Kidney tubule cell (primary cell): Measurements from ENCODE around the gene N4BP3.
"Not testable (repeated sequence)": the region's sequence is repeated elsewhere in the genome, so short reads cannot be mapped to it uniquely, and the experiment has no call there.

ENCODE experiments used
- DNase-seq: peaks from one replicate; pipeline ENCODE4 v3.0.0-alpha.2; 2018; ENCODE audit warnings: low spot score

N4BP3 gene, protein sequence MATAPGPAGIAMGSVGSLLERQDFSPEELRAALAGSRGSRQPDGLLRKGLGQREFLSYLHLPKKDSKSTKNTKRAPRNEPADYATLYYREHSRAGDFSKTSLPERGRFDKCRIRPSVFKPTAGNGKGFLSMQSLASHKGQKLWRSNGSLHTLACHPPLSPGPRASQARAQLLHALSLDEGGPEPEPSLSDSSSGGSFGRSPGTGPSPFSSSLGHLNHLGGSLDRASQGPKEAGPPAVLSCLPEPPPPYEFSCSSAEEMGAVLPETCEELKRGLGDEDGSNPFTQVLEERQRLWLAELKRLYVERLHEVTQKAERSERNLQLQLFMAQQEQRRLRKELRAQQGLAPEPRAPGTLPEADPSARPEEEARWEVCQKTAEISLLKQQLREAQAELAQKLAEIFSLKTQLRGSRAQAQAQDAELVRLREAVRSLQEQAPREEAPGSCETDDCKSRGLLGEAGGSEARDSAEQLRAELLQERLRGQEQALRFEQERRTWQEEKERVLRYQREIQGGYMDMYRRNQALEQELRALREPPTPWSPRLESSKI

DNA sequence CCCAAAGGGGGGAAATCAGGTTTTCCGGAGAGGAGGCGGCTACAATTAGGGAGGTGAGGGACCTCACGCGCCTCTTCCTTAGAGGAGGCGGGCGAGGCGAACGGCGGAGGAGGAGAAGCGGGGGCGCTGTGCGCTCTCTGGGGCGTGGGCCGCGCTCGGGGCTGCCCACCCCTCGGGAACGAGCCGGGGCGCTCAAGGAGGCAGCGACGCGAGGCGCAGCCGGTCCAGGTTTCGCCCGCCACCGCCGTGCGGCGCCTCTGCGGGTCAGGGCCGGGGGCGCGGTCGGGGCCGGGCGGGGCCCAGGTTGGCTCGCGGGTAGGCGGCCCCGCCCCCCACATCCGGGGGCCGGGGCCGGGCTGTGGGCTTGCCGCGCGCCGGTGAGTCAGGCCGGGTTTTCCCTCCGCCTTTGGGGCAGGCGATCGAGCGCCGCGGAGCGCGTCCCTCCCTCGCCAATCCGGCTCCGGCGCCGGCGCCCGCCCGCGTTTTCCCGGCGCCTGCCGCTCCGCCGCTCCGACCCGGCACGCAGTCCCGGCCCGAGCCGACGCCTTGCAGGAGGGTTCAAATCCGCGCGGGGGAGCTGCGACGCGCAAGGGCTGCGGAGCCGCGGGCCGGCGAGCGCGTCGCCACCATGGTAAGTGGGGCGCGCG lies at the start of gene N4BP3:
N4BP3 (plus strand) TSS at position 392 of the 647 bp plus-strand sequence. CDS start 6,052 bp downstream, outside the sequence.
- peak; percentile 88 for DNase-seq

DNA sequence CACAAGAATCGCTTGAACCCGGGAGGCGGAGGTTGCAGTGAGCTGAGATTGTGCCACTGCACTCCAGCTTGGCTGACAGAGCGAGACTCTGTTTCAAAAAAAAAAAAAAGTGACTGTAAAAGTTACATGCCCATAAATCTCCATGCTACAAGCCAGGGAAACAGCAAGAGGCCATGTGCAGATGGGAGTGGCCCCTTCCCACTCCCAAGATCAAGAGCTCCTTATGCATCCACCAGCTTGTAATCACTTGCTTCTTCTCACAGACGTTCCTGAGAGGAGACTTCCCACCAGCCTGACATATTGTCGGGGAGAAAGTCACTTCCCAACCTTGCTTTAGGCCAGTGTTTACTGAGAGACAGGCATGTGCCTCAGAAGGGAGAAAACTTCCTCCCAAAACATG lies 45.6 kb upstream of the N4BP3 start:
- no peak for DNase-seq

DNA sequence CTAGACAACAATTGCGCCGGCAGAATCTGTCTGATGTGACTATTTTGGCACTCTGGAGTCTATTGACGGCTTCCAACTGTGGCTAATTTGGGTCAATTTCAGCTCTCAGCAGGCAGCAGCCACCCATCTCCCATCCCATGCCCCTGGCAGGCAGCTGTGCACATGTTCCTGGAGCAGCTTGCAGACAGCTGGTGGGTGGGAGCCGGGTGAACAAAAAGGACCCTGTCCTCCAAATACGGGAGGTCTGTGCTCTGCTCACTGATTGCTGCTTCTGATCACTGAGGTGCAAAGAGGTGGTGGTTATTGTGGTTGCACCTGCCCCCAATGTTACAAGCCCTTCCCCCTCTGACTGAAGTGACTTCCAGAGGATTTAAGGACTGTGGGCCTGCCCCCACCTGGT lies 45.0 kb upstream of the N4BP3 start:
- DNase-seq: no peak

DNA sequence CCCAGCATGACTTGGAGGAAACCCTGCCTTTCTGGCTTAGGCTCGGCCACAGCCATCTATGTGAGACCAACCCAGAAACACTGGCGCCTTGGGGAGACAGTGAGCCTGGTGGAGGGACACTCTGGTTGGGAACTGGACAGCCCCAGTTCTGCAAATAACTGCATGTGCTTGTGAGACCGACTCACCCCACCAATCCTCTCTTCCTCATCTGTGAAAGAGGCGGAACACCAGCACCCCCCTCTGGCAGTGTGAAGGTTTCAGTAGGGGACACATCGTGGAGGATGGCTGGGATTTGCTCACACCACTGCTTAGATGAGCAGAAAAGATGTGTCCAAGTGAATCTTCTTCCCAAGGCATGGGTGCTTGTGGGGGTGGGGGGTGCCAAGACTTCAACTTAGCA lies 43.4 kb upstream of the N4BP3 start:
- DNase-seq: peak; percentile 18

DNA sequence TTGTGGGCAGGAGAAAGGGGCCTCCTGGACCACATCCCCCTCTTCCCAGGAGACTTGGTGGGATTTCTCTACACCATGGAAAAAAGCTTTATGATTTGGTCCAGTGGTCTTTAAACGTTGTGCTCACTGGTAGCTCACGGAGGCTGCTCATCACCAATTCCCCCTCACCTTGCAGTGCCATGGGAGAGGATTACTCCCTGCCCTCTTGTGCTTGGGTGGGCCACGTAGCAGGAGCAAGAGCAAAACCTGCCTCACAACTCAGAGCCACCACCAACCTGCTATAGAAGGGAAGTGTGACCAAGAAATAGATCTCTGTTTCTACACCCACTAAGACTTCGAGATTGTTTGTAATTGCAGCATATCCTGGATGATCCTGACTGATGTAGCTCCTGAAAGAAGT lies 42.2 kb upstream of the N4BP3 start:
- no peak for DNase-seq

DNA sequence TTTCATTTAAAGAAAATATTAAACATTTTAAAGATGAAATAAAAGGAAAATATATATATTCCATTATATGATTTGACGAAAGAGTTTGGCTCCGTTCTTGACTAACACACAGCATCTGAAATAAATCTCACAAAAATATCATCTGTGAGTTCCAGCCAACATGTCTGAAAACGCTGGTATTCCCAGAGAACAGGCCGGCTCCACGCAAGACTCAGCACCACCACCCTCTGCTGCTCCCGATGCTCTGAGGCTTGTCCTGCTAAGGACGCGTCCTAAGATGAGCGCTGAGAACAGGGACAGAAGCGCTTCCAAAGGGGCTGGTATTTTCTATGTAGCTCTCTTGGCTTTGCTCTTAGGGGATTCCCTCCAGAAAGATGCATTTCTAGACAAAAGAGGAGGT lies 40.6 kb upstream of the N4BP3 start:
- DNase-seq: no peak

DNA sequence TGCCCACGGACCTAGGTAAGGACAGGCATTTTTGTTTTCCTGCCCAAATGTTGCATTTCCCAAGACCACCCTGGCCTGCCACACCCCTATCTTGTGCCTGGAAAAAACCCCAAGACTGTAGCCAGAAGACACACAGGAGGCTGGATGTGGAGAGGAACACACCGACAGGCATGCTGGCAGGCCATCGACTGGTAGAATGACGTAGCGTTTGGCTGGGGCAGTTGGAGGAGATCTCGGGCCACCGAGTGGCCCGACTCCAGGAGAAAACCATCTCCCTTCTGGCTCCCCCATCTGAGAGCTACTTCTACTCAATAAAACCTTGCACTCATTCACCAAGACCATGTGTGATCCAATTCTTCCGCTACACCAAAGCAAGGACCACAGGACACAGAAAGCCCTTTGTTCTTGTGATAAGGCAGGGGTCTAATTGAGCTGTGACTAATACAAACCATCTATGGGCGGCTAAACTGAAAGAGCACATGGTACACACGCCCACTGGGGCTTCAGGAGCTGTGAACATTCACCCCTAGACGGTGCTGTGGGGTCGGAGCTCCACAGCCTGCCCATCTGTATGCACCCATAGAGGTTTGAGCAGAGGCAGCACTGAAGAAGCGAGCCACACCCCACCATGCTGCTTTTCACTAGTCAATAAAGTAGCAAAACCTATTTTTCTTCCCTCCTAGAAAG lies 38.9 kb upstream of the N4BP3 start:
- DNase-seq: no peak

DNA sequence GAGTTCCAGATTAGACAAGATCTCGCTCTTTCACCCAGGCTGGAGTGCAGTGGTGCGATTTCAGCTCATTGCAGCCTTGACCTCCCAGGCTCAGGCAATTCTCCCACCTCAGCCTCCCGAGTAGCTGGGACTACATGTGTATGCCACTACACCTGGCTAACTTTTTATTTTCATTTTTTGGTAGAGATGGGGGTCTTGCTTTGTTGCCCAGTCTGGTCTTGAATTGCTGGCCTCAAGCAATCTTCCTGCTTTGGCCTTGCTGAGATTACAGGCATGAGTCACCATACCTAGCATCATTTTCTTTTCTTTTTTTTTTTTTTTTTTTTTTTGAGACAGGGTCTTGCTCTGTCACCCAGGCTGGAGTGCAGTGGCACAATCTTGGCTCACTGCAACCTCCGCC lies 36.4 kb upstream of the N4BP3 start:
- not testable (repeated sequence) for DNase-seq

DNA sequence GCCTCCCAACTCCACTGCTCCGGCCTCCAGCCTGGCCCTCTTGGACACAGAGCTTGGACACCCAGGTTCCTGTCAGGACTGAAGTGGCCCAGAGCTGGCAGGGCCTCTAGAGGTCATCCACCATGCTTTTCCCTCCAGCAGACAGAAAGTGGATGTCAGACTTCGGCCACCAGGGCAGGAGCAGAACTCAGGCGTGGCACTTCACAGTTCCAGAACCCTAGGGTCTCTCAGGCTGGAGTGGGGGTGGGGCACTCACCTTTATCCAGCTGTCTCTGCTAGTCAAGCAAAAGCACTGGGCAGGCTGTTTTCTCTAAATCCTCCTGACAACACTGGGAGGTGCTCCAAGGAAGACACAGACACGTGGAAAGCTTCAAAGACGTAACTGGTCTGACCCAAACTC lies 35.6 kb upstream of the N4BP3 start:
- DNase-seq: no peak

DNA sequence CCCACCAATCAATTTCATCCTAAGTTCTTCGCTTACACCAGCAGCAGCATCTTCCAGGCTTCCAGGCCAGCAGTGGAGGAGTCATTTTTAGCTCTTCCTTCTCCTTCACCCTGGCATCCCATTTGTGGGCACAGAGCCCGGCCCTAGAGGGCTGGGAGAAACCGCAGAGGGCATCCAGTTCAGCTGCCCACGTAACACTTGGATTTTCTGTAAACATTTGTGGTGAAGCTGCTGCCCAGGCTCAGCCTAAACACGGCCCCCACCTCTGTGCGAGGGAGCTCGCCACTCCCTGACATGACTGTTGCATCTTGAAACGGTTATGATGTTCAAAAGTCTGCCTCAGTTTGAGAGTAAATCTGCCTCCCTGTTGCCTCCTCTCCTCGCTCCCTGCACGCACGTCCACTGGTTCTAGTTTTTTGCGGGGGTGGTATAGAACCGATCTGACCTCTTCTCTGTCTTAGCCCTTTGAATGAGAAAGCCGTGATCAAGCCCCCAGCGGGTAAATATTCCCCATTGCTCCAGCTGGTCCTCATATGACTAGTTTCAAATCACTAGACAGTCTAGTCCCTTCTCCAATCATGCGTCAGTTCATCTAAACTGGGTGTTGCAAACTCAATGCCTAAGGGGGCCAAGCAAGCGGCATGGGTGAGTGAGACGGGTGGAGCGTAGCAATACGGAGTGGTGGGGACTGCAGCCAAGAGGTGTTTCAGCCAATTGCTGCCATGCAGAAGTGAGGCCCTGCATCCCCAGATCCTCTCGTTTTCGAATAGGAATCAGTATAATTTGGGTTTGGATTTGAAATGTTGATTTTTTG lies 34.9 kb upstream of the N4BP3 start:
- DNase-seq: peak; percentile 18

DNA sequence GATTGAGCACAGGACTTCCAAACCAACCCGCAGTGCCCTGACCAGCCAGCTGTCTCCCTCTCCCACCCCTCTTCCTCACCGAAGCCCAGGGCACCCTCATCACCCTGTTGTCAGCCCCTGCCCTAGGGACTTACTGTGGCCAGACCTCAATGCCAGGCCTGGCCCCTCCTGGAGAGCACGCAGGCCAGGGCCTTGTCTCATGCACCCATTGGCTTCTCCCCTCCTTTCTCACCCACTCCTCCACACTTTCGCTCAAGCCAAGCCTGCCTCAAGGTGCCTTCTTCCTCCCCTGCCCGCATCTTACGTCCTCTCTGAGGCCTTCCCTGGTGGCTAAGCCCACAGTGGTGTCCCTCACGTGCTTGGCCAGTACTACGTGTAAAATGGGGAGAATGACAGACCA lies 33.3 kb upstream of the N4BP3 start:
- no peak for DNase-seq

DNA sequence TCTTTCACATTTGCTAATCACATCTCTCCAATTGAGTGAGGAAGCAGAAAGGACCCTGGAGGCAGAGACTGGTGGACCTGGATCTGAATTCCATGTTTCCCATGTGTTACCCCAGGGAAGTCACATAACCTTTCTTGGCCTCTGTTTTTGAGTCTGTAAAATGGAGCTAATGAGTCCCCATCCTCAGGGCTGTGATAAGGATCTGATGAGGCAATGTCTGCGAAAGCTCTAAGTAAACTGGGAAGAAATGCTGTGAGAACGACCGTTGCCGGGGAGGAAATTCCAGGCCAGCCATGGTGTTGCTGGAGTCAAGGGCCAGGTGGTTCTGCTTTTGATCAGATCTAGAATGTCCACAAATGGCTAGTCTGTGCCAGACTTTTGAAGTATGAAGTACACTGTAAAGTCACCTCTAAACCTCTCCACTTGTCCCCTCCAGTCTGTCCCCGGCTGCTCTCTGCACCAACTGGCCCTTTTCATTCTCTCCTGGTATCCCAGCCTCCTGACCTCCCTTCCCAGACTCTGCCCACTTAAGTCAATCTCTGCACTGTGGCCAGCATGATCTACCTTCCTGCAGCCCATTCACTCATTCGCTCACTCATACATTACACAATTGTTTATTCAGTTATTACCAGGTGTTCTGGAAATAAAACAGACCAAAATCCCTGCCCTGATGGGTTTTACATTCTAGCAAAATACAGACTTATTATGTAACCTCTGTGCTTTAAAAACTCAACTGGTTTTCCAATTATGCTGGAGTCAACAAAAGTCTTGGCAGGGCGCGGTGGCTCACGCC lies 32.5 kb upstream of the N4BP3 start:
- DNase-seq: no peak

DNA sequence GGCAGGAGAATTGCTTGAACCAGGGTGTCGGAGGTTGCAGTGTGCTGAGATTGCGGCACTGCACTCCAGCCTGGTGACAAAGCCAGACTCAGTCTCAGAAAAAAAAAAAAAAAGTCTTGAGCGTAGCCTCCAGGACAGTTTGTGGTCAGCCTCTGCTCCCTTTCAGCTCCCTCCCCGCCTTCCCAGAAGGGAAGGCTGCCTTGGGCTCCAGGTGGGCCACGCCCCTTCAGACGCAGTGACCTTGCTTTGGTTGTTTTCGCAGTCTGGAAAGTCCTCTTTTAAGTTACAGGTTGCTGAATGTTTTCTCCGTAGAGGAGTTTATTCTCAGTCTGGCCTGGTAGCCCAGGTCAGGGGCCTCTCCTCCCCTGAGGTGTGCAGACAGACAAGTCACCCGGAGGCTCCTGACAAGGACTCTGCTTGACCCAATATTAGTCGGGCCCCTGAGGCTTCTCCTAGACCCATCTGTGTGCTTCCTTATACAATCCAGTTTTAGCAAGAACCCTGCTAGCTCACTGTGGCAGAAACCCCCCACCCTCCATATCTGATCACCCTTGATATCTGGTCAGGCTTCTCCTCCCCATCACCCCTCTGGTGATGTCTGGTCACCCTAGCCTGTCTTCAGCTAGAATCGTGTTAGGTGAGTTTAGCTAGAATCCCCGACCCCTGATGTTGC lies 31.6 kb upstream of the N4BP3 start:
- DNase-seq: no peak

DNA sequence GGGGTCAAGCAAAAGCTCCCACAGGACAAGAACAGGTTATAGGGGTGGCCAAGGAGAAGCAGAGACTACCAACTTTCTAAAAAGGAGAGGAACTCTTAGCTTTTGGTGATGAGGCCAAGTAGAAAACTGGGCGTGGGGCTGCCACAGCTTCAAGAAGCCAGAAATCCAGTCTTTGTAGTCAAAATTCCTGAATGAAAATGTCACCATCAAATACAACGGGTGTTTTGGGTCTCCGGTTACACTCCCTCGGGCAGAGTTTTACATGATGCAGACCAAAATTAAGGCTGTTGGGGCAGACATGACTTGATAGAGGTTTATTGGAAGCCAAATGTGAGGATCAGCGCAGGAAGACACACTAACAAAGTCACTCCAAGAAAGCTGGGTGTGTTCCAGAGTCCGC lies 29.4 kb upstream of the N4BP3 start:
- no peak for DNase-seq

DNA sequence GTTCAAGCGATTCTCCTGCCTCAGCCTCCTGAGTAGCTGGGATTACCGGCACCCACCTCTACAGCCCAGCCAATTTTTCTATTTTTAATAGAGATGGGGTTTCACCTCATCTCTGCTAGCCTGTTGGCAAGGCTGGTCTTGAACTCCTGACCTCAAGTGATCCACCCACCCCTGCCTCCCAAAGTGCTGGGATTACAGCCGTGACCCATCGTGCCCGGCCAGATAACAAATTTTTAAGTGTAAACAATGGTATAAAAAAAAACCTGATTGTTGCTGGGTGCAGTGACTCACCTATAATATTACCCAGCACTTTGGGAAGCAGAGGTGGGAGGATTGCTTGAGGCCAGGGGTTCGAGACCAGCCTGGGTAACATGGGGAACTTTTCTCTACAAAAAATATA lies 28.0 kb upstream of the N4BP3 start:
- no peak for DNase-seq

DNA sequence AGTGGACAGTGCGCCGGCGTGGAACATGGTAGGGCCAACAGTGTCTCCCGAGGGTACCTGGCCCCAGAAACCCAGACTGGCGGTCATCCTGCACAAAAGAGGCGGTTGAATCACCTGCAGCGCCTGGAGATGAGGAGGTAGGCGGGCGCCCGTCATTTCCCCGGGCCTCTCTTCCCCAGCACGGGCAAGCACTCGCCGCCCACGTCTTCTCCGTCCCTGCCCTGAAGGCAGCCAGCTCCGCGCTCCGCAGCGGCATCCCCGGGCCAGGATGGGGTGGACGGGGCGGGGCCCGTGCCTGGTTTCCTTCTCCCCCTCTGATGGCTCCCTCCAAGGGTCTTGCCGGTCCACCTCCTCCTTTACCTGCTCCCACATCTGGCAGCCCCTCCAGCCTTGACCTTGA lies 27.1 kb upstream of the N4BP3 start:
- DNase-seq: no peak

DNA sequence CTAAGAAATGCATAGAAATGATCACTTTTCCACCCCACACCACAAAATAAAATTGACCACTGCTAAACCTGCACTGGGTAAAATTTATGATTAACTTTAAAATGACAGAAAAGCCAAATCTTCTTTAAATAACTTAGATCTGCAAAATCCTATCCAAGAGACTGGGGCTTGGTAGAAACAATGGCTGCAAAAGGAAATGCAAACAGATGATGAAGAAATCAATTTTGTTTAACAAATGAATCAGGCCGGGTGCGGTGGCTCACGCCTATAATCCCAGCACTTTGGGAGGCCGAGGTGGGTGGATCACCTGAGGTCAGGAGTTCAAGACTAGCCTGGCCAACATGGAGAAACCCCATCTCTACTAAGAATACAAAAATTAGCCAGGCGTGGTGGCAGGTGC lies 26.1 kb upstream of the N4BP3 start:
- DNase-seq: not testable (repeated sequence)

DNA sequence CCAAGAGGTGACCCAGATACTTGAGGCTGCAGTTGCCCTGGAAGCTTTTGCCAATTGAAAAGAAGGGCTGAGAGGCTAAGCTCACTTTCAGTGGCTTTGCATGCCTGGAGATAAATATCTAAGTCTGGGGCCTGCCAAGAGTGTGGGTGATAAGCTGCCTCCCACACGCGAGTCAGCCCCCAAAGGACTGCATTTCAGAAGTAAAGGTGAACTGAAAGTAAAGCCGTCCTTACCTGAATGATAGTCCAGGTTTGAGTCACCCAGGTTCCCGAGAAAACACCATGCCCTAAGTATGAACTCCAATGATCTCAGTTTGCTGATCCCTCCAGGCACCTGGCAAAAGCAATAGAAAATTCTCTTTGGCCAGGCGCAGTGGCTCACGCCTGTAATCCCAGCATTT lies 22.5 kb upstream of the N4BP3 start:
- DNase-seq: no peak

DNA sequence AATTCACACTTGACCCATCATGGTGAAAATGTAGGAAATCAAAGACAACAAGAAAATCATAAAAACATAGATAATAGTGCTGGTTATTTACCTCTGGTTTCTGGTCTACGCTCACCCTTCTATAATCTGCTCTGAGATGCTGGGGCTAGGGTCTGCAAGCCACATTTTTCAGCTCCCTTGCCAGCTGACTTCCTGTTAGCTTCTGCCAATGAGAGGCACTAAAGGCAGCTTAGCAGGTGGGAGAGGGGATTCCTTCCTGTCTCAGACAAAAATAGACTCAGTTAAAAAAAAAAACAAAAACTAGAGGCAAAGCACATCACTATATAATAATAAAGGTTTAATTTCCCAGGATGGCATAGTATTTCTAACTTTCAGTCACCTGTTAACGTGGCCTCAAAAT lies 20.2 kb upstream of the N4BP3 start:
- no peak for DNase-seq

DNA sequence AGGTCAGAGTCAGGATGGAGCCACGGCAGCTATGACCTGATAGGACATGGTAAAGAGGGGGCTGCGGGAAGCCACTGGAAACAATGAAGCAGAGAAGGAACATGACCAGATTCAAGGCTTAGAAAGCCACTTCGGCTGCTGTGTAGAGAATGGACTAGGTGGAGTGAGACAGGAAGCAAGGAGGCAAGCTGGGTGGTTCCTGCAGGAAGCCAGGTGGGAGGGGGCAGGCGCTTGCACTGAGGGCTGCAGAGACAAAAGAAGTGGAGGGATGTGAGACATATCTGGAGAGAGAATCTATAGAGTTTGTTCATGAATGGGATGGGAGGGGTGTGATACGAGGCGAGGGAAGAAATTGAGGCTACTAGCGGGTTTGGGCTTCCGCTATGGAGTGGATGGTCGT lies 19.0 kb upstream of the N4BP3 start:
- no peak for DNase-seq

DNA sequence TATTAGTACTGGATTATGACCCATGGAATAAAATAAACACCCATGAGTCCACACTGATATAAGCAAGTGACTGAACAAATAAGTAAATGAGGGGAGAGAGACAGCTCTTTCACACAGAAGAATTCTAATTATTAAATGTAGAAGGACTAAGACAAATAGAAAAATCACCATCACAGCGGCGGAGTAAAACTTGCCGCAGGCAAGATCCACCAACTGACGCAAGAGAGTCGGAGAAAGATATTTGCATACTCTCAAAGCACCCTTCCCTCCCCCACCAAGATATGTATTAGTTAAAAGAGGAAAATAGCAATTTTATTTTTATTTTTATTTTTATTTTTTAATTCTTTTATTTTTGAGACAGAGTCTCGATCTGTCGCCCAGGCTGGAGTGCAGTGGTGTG lies 14.6 kb upstream of the N4BP3 start:
- no peak for DNase-seq
